HG03139 (cell line): ENCODE results near the gene SCAF8.
A peak's percentile ranks its signal among the peaks of the same experiment; 100 is the strongest.
"Not testable (repeated sequence)": the region's sequence is repeated elsewhere in the genome, so short reads cannot be mapped to it uniquely, and the experiment has no call there.

Source experiments
- ATAC-seq: cut with Tn5 transposase; IDR thresholded peaks from one replicate; pipeline ENCODE4 v1.9.1; 2021; ENCODE audit not compliant: unreplicated experiment

Gene SCAF8

GRCh38 chr6:154733626-154734382, 588 bp downstream of the SCAF8 start:
- peak; percentile 71 for ATAC-seq

- ATAC-seq, result no peak
Observed at GRCh38 chr6:154736618-154737259, 3.5 kb downstream of the SCAF8 start.

GRCh38 chr6:154737424-154737823, 4.2 kb downstream of the SCAF8 start:
- ATAC-seq, result no peak

GRCh38 chr6:154738551-154738961, 5.3 kb downstream of the SCAF8 start:
- no peak for ATAC-seq

- ATAC-seq, result no peak
Observed at GRCh38 chr6:154740658-154741057, 7.4 kb downstream of the SCAF8 start.

- ATAC-seq, result no peak
Observed at GRCh38 chr6:154742891-154743290, 9.7 kb downstream of the SCAF8 start.

- not testable (repeated sequence) for ATAC-seq
Observed at GRCh38 chr6:154744029-154744745, 11.0 kb downstream of the SCAF8 start.

- ATAC-seq, result no peak
Observed at GRCh38 chr6:154745243-154745642, 12.0 kb downstream of the SCAF8 start.

GRCh38 chr6:154749341-154749740, 16.1 kb downstream of the SCAF8 start:
- ATAC-seq, result no peak

GRCh38 chr6:154751011-154751800, 18.0 kb downstream of the SCAF8 start:
- ATAC-seq, result no peak

GRCh38 chr6:154752022-154752421, 18.8 kb downstream of the SCAF8 start:
- ATAC-seq, result no peak

- ATAC-seq, result no peak
Observed at GRCh38 chr6:154754152-154754551, 20.9 kb downstream of the SCAF8 start.

- ATAC-seq, result no peak
Observed at GRCh38 chr6:154757352-154758050, 24.3 kb downstream of the SCAF8 start.

- no peak for ATAC-seq
Observed at GRCh38 chr6:154758125-154758524, 24.9 kb downstream of the SCAF8 start.

- ATAC-seq, result no peak
Observed at GRCh38 chr6:154763650-154764049, 30.4 kb downstream of the SCAF8 start.

- ATAC-seq, result no peak
Observed at GRCh38 chr6:154765273-154765672, 32.1 kb downstream of the SCAF8 start.

- no peak for ATAC-seq
Observed at GRCh38 chr6:154766288-154766687, 33.1 kb downstream of the SCAF8 start.

- ATAC-seq, result no peak
Observed at GRCh38 chr6:154767003-154767723, 33.9 kb downstream of the SCAF8 start.

- no peak for ATAC-seq
Observed at GRCh38 chr6:154768280-154768679, 35.1 kb downstream of the SCAF8 start.

- peak; percentile 84 for ATAC-seq
Observed at GRCh38 chr6:154773610-154774089, 40.4 kb downstream of the SCAF8 start.
